ENCODE data around the gene UBAC2.

DNA sequence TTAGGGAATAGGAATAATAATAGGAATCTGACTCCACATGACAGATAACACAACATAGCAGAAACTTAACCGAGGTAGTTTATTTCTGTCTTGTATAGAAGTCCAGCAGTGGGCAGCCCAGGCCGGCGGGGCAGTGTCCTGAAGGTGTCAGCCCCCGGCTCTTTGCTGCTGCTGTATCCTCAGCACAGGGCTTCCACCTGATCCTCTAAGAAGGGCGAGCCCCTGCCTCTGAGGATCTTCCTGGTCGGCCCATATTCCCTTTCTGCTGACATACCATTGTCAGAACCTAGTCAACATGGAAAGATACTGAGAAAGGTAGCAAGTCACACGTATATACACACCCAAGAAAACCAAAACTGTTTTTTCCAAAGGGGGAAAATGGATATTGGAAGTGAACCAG lies 162.7 kb downstream of the UBAC2 start:
- TF ChIP-seq TAF1 (IDR thresholded peaks at IDR 0.05; ENCODE audit: low read depth, low read length), result no peak
- TF ChIP-seq PAX5 (IDR thresholded peaks at IDR 0.05; ENCODE audit: insufficient read depth, low read length, severe bottlenecking), result no peak
- TF ChIP-seq POLR2A (IDR thresholded peaks at IDR 0.05; ENCODE audit: low read depth, low read length), result no peak
- no peak for TF ChIP-seq POLR2AphosphoS5 (IDR thresholded peaks at IDR 0.05; ENCODE audit: low read depth, low read length)
- no peak for TF ChIP-seq POU2F2 (IDR thresholded peaks at IDR 0.05; ENCODE audit: low read depth, low read length)
- no peak for TF ChIP-seq SPI1 (IDR thresholded peaks at IDR 0.05; ENCODE audit: low read depth, low read length)
